Measurements from ENCODE around the gene TXNRD2. TPM values are rescaled to one million over a fixed set of nuclear protein-coding genes. Genes with fewer than 3 reads are reported as not detected.

Gene TXNRD2
- total RNA-seq, 3 donors from 2014 or later (not counting 1 experiment from before 2014, with no cell fraction given), result 23.5 to 37.3 (median 24.4) TPM

- H3K36me3 Mint-ChIP-seq, result no peaks in the 10 kb centered on the region
- H3K4me3 Mint-ChIP-seq, result no peak overlapping the region
- 96% methylated on average over 18 of the region's 18 CpGs for WGBS (ENCODE audit: insufficient coverage)
- Histone ChIP-seq H3K36me3 (ENCODE audit: control insufficient read depth, insufficient read depth, low read length) (peaks cover 40% of the 10 kb centered on the region), H3K4me1 (ENCODE audit: control insufficient read depth, insufficient read depth, low read length) (peaks cover 61% of the 10 kb centered on the region), H3K27me3 (ENCODE audit: control insufficient read depth, insufficient read depth, low read length) (no peaks in the 10 kb centered on the region), H3K9me3 (ENCODE audit: control insufficient read depth, insufficient read depth, low read length) (no peaks in the 10 kb centered on the region), H3K27ac (ENCODE audit: low read length) (no peak overlapping the region), H3K4me3 (ENCODE audit: low read length) (no peak overlapping the region)
- no peaks in the 10 kb centered on the region for H3K27me3 Mint-ChIP-seq (ENCODE audit: low read depth in 2 of 2)
- H3K27ac Mint-ChIP-seq, result no peak overlapping the region
- TF ChIP-seq CTCF (IDR thresholded peaks at IDR 0.05), result no peak
- no peaks in the 10 kb centered on the region for H3K9me3 Mint-ChIP-seq
- H3K4me1 Mint-ChIP-seq, result peaks cover 39 to 42% of the 10 kb centered on the region in 2 donors
- DNase-seq, result no peak
- ATAC-seq, result no peak
- intact Hi-C loops (cut with micrococcal nuclease), result no loop called here
Observed at GRCh38 chr22:19968450-19968891, 26.9 kb upstream of the TXNRD2 start.

- H3K4me3 ChIP-seq (ENCODE audit: low read length), result no peak overlapping the region
- peaks cover 36% of the 10 kb centered on the region for H3K36me3 ChIP-seq (ENCODE audit: control insufficient read depth, insufficient read depth, low read length)
- TF ChIP-seq CTCF (IDR thresholded peaks at IDR 0.05), result no peak
- H3K27me3 ChIP-seq (ENCODE audit: control insufficient read depth, insufficient read depth, low read length), result no peaks in the 10 kb centered on the region
- no peak for DNase-seq
- Mint-ChIP-seq H3K27ac (peak overlapping the region in 1 of 2 donors; percentile 87), H3K4me1 (peaks cover 39 to 42% of the 10 kb centered on the region in 2 donors), H3K9me3 (no peaks in the 10 kb centered on the region), H3K4me3 (no peak overlapping the region), H3K36me3 (no peaks in the 10 kb centered on the region), H3K27me3 (ENCODE audit: low read depth in 2 of 2) (no peaks in the 10 kb centered on the region)
- intact Hi-C loops (cut with micrococcal nuclease), result no loop called here
- ATAC-seq, result no peak
- H3K4me1 ChIP-seq (ENCODE audit: control insufficient read depth, insufficient read depth, low read length), result peaks cover 55% of the 10 kb centered on the region
- no peak overlapping the region for H3K27ac ChIP-seq (ENCODE audit: low read length)
- 96% methylated on average over 7 of the region's 7 CpGs for WGBS (ENCODE audit: insufficient coverage)
- H3K9me3 ChIP-seq (ENCODE audit: control insufficient read depth, insufficient read depth, low read length), result no peaks in the 10 kb centered on the region
Observed at GRCh38 chr22:19967850-19968449, 26.3 kb upstream of the TXNRD2 start.

GRCh38 chr22:19966908-19967750 is 25.5 kb upstream of the TXNRD2 start:
- TF ChIP-seq CTCF (IDR thresholded peaks at IDR 0.05), result no peak
- peaks cover 35% of the 10 kb centered on the region for H3K36me3 ChIP-seq (ENCODE audit: control insufficient read depth, insufficient read depth, low read length)
- ATAC-seq (no peak), DNase-seq (no peak)
- Mint-ChIP-seq H3K36me3 (no peaks in the 10 kb centered on the region), H3K9me3 (no peaks in the 10 kb centered on the region), H3K27ac (peak overlapping the region; percentile 61 to 87), H3K4me3 (peak overlapping the region; percentile 42), H3K4me1 (peaks cover 34 to 36% of the 10 kb centered on the region in 2 donors), H3K27me3 (ENCODE audit: low read depth in 2 of 2) (no peaks in the 10 kb centered on the region)
- WGBS (ENCODE audit: insufficient coverage), result 92% methylated on average over 19 of the region's 20 CpGs
- H3K27me3 ChIP-seq (ENCODE audit: control insufficient read depth, insufficient read depth, low read length), result no peaks in the 10 kb centered on the region
- intact Hi-C loops (cut with micrococcal nuclease), result no loop called here
- peaks cover 55% of the 10 kb centered on the region for H3K4me1 ChIP-seq (ENCODE audit: control insufficient read depth, insufficient read depth, low read length)
- H3K4me3 ChIP-seq (ENCODE audit: low read length), result no peak overlapping the region
- H3K27ac ChIP-seq (ENCODE audit: low read length), result peak overlapping the region; percentile 76
- H3K9me3 ChIP-seq (ENCODE audit: control insufficient read depth, insufficient read depth, low read length), result no peaks in the 10 kb centered on the region
